Esophagus squamous epithelium (tissue), 5 donors: ENCODE results near the gene SLC2A8. TPM values are rescaled to one million over a fixed set of nuclear protein-coding genes. Genes with fewer than 3 reads are reported as not detected.

Experiments
- DNase-seq: peaks from one replicate; lab custom pipeline; 2025; lab: John Stamatoyannopoulos, UW
- H3K27ac ChIP-seq, 4 donors: fragments of 200-600 bp; sonication (generic); one replicate each; pipeline ENCODE4 v1.5.1; 2016 to 2019; ENCODE audit warnings: mild to moderate bottlenecking in 1 of 4
- H3K27me3 ChIP-seq, 4 donors: fragments of 200-600 bp; sonication (generic); 1 replicate in 3 of 4; 2 replicates in 1 of 4; pipeline versions ENCODE4 v1.5.1 to v1.6.0; 2017 to 2021; ENCODE audit warnings: antibody characterized with exemption in 1 of 4
- H3K36me3 ChIP-seq, 3 donors: fragments of 200-600 bp; sonication (generic); one replicate each; pipeline ENCODE4 v1.5.1; 2016 to 2019
- H3K4me1 ChIP-seq, 3 donors: fragments of 200-600 bp; sonication (generic); one replicate each; pipeline ENCODE4 v1.5.1; 2017 to 2019
- H3K4me3 ChIP-seq, 4 donors: fragments of 200-600 bp; sonication (generic); 1 replicate in 3 of 4; 2 replicates in 1 of 4; pipeline ENCODE4 v1.5.1; 2016 to 2019; ENCODE audit warnings: mild to moderate bottlenecking in 2 of 4, moderate library complexity in 1 of 4
- H3K9me3 ChIP-seq, 3 donors: fragments of 200-600 bp; sonication (generic); one replicate each; pipeline ENCODE4 v1.5.1; 2016 to 2019
- CTCF ChIP-seq, 6 experiments: fragments of 450-650 bp in 4 of 6; fragments of 200-600 bp in 2 of 6; sonication (generic) in 2 of 6; IDR thresholded peaks; one replicate each; pipeline ENCODE4 v1.5.1; 2016 to 2019; ENCODE audit warnings: antibody characterized with exemption in 6 of 6, mild to moderate bottlenecking in 4 of 6, moderate library complexity in 4 of 6
- POLR2A ChIP-seq, 4 donors: fragments of 450-650 bp; IDR thresholded peaks; one replicate each; pipeline ENCODE4 v1.6.1; 2017; ENCODE audit warnings: antibody characterized with exemption in 4 of 4, mild to moderate bottlenecking in 4 of 4, moderate library complexity in 3 of 4
- WGBS, 2 donors: methylation state at CpG; one replicate each; pipeline ENCODE4 v1.1.5; 2018; 5-methylcytosine and 5-hydroxymethylcytosine counted together
- intact Hi-C: fragments of 100-400 bp; cut with DNase I; formaldehyde crosslinking; loops from one replicate; pipeline ENCODE4 v1.15.0; 2022
- total RNA-seq, 4 donors: library from RNA; depleted of rRNA; stranded (reverse); fragments of >200 nt; gene quantifications; one replicate each; pipeline ENCODE4 v1.1.0, GENCODE V29; 2016
- donor health status: DM: yes; HTN: yes; CAD: no.

The SLC2A8 gene
- total RNA-seq, 4 donors from 2014 or later = 6.2 to 28.3 (median 16.7) TPM

DNA sequence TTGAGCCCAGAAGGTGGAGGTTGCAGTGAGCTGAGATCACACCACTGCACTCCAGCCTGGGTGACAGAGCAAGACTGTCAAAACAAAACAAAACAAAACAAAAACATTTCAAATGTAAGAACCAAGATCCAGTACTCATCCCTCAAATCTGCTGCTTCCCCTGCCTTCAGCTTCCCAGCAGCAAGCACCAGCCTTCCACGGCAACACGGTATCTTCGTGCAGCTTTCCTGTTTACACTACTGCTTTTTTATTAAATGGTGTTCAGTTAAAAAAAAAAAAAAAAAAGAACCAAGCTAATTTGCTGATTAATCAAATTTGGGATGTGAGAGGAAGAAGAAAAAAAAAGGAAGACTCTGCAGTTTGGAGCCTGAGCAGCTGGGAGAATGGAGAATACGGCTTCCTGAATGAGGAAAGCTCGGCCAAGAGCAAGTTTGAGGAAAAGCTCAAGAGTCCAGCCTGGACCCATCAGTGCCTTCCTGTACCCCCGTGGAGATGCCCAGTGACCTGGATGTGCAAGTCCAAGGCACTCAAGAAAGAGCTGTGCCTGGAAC lies 28.0 kb upstream of the SLC2A8 start:
- Histone ChIP-seq H3K27me3 (no peaks in the 10 kb centered on the region), H3K4me3 (no peak overlapping the region), H3K27ac (no peak overlapping the region), H3K9me3 (no peaks in the 10 kb centered on the region), H3K4me1 (no peaks in the 10 kb centered on the region), H3K36me3 (peaks cover 0 to 26% (median 0%) of the 10 kb centered on the region in 3 donors)
- DNase-seq = no peak
- WGBS, 2 donors = 52 to 73% methylated on average over 6 of the region's 6 CpGs
- no peak for TF ChIP-seq POLR2A (IDR thresholded peaks at IDR 0.05)
- TF ChIP-seq CTCF (IDR thresholded peaks at IDR 0.05) = no peak
- intact Hi-C loops = no loop called here

DNA sequence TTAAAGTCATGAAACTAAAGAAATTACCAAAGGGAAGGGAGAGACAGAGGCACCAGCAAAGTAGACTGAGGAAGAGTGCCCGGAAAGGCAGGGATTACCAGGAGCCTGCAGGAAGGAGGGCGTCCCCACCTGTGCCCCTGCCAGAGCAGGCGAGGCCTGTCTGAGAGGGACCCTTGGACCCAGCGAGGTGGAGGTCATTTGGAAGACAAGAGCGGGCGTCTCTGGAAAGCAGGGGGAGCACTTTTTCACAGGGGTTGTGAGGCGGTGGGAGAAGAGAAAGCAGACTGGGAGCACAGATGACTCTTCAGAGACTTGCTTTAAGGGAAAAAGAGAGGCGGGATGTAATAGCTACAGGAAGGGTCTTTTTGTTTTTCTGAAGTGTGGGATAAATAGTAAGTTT lies 27.5 kb upstream of the SLC2A8 start:
- TF ChIP-seq POLR2A (IDR thresholded peaks at IDR 0.05) (no peak), CTCF (IDR thresholded peaks at IDR 0.05) (no peak)
- Histone ChIP-seq H3K27ac (no peak overlapping the region), H3K4me3 (no peak overlapping the region), H3K4me1 (no peaks in the 10 kb centered on the region), H3K27me3 (no peaks in the 10 kb centered on the region), H3K36me3 (peaks cover 0 to 21% (median 0%) of the 10 kb centered on the region in 3 donors), H3K9me3 (no peaks in the 10 kb centered on the region)
- 89 to 90% methylated on average over 8 of the region's 8 CpGs for WGBS, 2 donors
- DNase-seq = no peak
- intact Hi-C loops = no loop called here

GRCh38 chr9:127370147-127370579 lies 26.8 kb upstream of the SLC2A8 start:
- TF ChIP-seq POLR2A (IDR thresholded peaks at IDR 0.05) = no peak
- no peak for TF ChIP-seq CTCF (IDR thresholded peaks at IDR 0.05)
- H3K4me3 ChIP-seq = no peak overlapping the region
- no peak for DNase-seq
- intact Hi-C loops = no loop called here
- no peaks in the 10 kb centered on the region for H3K27me3 ChIP-seq
- no peak overlapping the region for H3K27ac ChIP-seq
- WGBS, 2 donors = 50 to 60% methylated on average over 4 to 6 of the region's 7 CpGs
- no peaks in the 10 kb centered on the region for H3K4me1 ChIP-seq
- peaks cover 0 to 14% (median 0%) of the 10 kb centered on the region in 3 donors for H3K36me3 ChIP-seq
- no peaks in the 10 kb centered on the region for H3K9me3 ChIP-seq

DNA sequence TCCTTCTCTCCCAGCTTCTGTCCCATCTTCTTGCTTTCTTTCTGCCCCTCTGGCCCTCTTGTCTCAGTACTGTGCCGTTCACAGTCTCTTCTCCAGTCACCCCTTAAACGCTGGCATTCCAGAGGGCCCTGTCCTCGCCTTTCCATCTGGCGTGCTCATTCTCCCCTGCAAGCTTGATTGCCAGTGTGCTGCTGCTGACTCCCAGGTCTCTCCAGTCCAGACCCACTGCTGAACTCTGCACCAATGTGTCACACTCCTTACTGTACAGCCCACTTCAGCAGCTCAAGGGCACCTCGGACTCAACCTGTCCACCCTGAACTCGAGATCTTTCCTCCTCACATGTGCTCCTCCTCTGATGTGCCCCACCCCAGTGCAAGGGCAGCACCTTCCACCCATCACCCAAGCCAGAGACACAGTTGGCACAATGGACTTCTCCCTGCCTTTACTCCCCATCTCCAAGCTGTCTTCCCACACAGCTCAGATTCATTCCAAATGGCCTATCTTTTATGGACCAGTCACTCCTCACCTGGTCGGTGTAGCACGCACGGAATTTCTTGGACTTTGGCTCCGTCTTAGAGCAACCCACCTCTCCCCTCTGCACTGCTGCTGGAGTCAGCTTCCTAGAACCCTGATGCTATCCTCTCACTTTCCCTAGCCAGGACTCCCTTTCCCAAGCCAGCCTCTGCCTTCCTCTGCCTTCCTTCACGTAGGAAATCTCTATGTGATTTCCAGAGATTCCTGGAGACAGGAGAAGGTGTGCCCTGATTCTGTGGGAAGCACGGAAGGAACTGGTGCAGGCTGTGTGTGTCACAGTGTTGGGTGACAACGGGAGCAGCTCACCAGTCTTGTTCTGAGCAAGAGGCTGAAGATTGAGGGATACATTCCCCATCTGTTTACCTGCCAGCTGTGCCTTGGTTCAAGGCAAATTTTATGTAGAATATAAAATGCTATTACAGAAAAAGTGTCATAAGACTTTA lies 26.0 kb upstream of the SLC2A8 start:
- no peak for DNase-seq
- WGBS, 2 donors = 81 to 85% methylated on average over 12 of the region's 13 CpGs
- Histone ChIP-seq H3K4me1 (no peaks in the 10 kb centered on the region), H3K27me3 (no peaks in the 10 kb centered on the region), H3K36me3 (peaks cover 0 to 8% (median 0%) of the 10 kb centered on the region in 3 donors), H3K9me3 (no peaks in the 10 kb centered on the region), H3K27ac (no peak overlapping the region), H3K4me3 (no peak overlapping the region)
- TF ChIP-seq CTCF (IDR thresholded peaks at IDR 0.05) = no peak
- TF ChIP-seq POLR2A (IDR thresholded peaks at IDR 0.05) = no peak
- intact Hi-C loops = no loop called here

DNA sequence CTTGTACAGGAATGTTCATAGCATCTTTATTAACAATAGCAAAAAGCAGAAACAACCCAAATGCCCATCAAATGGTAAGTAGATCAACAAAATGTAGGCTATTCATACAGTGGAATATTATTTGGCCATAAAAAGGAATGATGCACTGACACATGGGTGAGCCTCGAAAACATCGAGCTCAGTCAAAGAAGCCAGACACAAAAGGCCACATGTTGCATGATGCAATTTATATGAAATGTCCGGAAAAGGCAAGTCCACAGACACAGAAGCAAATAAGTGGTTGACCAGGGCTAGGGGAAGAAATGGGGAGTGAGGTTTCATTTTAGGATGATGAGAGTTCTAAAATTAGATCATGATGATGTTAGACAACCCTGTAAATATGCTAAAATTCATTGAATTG lies 16.5 kb upstream of the SLC2A8 start:
- intact Hi-C loops = no loop called here
- no peaks in the 10 kb centered on the region for H3K36me3 ChIP-seq

More for the DNA sequence above, 16.5 kb upstream of the SLC2A8 start:
- H3K4me1 ChIP-seq = no peaks in the 10 kb centered on the region
- peaks cover 0 to 6% (median 0%) of the 10 kb centered on the region in 3 donors for H3K9me3 ChIP-seq
- 94 to 96% methylated on average over 3 of the region's 3 CpGs for WGBS, 2 donors
- no peak overlapping the region for H3K4me3 ChIP-seq
- DNase-seq = no peak
- no peak overlapping the region for H3K27ac ChIP-seq
- TF ChIP-seq POLR2A (IDR thresholded peaks at IDR 0.05) = no peak
- no peak for TF ChIP-seq CTCF (IDR thresholded peaks at IDR 0.05)
- no peaks in the 10 kb centered on the region for H3K27me3 ChIP-seq
